ENCODE data around the gene BMAL1.

DNA sequence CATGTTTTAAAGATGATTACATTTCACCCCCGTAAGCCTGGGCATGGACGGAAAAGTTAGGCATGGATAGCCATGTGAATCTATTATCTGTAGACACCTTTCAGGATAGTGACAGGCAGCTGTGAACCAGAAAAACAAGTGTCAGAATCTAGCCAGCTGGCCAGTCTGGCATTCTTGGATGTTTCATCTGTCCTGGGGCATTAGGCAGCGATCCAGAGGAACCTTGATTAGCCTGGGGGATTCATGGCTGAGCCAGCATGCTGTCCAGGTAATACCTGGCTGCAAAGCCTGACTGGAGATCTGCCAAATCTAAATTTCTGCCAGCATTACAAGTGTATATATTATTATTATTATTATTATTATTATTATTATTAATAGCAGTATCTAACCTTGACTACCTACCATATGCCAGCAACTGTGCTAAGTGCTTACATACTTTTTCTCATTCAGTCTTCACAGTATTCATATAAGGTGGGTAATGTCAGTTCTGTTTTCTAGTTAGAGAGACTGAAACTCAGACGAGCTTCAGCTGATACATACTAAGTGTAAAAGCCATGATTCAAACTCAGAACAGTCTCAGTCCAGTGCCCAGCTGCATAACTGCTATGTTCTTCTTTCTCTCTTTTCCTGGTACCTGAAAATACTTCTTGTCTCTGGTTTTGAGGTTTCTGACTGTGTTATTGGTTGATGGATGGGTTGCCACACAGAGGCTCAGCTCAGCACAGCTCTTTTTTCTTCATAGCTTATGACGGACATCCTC, 12.8 kb downstream of the BMAL1 start:
- TF ChIP-seq CTCF (conservative IDR thresholded peaks at IDR 0.05; ENCODE audit: low read depth, low read length): no peak
- TF ChIP-seq EZH2 (IDR thresholded peaks at IDR 0.05; ENCODE audit: borderline replicate concordance, low read depth, low read length, poor library complexity, severe bottlenecking): no peak
